Caki2 (cell line): ENCODE data around the gene GPR4. TPM values are rescaled to one million over a fixed set of nuclear protein-coding genes. Genes with fewer than 3 reads are reported as not detected.
A peak's percentile ranks its signal among the peaks of the same experiment; 100 is the strongest.

Experiments used
- DNase-seq: peaks from one replicate; pipeline ENCODE4 v3.0.0-alpha.2; 2015; ENCODE audit warnings: low read depth
- in situ Hi-C: cut with HindIII; loops from 2 replicates; pipeline ENCODE4 v1.10.0; 2016; ENCODE audit warnings: low sequenced_read_pairs, low pct_unique_long_range_greater_than_20kb, mixed read lengths
- total RNA-seq: library from RNA; depleted of rRNA; stranded (reverse); fragments of >200 nt; shearing (Covaris generic); gene quantifications from 2 replicates; pipeline ENCODE4 v1.2.3, GENCODE V29; 2014; ENCODE audit warnings: low replicate concordance

GPR4 gene
- total RNA-seq, 1 experiment from 2014 or later, result not detected

DNA sequence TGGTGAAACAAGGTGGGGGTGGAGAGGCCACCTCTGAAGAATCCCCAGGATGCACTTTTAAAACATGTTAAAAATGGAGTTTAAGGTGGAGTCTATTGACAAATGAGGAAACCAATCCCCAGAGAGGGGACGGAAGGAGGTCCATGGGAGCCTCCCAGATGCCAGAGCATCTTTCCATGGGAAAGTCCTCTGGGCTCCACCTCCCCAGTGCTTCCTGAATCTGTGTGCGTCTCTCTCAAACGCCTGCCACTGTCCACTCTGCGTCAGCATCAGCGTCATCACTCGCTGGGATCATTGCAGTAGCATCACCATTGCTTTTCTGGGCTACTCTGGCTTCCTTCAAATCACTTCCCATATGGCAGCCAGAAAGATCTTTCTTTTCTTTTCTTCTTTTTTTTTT, 6.2 kb downstream of the GPR4 start:
- in situ Hi-C loops, result no loop called here

DNA sequence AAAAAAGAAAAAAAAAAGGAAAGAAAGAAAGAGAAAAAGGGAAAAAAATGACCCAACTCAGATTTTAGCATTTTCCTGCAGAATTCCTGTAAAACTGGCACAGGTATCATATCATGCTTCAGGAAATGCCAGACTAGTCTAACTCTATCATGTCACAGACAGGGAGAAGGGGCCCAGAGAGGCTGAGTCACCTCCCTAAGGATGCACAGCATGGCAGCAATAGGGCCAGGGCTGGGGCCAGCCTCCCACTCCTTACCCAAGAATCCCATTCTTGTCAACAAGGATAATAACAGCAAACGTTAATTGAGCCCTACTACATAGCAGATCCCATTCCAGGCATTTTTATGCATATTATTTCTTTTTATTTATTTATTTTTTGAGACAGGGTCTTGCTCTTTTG, 8.5 kb downstream of the GPR4 start:
- no peak for DNase-seq
- in situ Hi-C loops, result no loop called here

More for the DNA sequence above, 6.2 kb downstream of the GPR4 start:
- DNase-seq, result no peak

DNA sequence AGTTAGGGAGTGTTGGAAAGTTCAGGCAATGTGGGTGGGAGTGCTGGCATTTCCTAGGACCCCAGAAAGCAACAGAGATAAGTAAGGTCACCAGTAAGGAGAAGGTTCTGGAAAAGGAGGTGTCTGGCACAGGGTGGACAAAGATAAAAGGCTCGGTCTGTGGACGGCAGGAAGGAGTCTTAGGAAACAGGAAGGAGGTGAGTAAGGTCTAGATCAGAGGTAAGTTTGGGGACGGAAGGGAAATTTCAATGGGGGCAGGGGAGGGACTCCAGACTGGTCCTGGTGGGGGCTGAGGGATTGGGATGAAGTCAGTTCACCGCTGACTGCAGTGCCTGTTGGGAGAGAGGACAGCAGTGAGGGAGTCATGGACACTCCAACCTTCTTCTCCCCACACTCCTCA, 9.6 kb downstream of the GPR4 start:
- in situ Hi-C loops, result no loop called here
- DNase-seq, result no peak

DNA sequence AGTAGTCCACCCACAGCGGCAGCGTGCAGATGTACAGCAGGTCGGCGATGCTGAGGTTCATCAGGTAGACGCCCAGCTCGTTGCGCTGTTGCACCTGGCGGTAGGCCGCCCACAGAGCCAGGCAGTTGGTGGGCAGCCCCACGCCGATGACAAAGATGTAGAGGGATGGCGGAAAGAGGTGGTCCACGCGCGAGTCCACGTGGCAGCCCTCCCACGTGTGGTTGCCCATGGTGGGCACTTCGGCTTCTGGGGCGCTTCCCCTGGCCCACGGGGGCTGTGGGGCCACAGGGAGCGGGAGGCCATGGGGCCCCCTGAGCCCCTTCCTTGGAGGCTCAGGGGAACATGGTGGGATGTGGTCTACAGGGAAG, 10.4 kb downstream of the GPR4 start:
- in situ Hi-C loops, result no loop called here
- no peak for DNase-seq

DNA sequence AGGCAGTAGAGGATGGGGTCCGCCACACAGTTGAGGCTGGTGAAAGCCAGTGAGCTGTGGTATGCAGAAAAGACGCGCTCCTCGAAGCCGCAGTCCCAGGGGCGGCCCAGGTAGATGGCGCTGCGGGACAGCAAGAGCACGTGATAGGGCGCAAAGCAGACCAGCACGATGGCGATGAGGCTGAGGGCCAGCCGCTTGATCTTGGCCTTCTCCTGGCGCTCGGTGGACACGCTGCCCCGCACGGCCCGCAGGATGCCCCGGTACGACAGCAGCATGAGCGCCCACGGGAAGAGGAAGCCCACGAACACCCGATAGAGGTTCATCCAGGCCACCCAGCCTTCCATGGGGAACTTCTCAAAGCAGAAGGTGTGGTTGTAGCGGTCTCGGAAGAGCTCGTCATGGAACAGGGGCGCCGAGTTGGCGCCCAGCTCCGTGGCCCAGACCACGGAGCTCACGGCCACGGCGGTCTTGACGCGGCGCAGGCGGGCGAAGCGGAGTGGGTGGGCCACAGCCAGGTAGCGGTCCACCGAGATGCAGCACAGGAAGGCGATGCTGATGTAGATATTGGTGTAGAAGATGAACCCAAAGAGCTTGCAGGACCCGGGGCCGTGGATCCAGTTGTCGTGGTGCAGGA, 10.9 kb downstream of the GPR4 start:
- in situ Hi-C loops, result no loop called here
- DNase-seq, result no peak

DNA sequence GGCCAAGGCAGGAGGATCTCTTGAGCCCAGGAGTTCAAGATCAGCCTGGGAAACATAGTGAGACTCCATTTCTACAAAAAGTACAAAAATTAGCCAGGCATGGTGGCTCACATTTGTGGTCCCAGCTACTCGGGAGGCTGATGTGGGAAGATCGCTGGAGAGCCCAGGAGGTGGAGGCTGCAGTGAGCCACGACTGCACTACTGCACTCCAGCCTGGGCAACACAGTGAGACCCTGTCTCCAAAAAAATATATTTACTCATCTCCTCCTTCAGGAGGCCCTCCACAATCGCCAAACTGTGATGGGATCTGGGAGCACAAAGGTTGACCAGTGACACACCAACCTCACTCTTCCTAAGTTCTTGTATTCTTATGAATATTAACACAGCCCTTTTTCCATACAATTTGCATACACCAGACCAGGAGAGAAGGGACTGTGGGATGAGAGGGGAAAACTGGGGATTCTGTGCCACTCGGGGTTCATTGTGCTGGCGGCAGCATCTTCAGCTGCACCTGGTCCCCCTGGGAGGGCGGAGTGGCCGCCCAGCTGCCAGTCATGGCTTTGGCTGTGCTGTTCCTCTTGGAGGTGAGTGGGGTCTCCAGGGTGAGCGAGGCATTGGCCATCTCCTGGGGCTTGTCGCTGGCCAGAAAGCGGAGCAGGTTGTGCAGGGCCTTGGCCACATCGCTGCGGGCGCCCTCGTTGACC, 11.6 kb downstream of the GPR4 start:
- no peak for DNase-seq
- in situ Hi-C loops, result no loop called here

DNA sequence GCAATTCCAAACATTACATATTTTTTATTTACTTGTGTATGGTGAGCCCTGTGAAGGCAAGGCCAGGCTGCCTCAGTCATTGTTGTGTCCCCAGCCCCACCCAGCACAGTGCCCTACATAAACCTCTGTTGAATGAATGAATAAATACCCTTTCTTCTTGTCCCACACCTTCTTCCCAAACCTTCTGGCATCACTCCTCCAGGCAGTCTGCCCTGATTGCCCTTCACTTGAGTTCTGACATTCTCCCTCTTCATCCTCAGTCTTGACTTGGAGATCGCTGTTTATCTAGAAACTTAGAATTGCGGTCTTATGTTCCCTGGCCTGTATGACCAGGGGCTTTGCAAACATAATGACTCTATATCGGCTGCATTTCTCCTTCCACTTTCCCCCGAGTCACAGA, 12.2 kb downstream of the GPR4 start:
- in situ Hi-C loops, result no loop called here
- DNase-seq, result no peak

DNA sequence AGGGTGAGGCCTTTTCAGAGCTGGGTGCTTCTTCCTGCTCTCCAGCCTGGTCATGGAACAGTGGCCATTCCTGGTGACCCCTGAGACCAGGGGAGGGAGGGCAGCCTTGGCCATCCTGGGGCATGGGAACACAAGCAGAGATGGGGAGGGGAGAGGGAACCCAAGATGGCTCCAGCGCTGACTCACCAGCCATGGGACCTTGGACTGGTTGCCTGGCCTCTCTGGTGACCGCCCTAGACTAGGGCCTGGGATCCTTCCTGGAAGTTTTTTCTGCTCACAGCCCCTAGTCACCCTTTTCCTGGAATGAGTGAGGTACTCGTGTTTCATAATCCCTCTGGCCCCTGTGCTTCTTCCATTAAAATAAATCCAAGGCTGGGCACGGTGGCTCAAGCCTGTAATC, 14.1 kb downstream of the GPR4 start:
- DNase-seq, result peak; percentile 42
- in situ Hi-C loops, result no loop called here

DNA sequence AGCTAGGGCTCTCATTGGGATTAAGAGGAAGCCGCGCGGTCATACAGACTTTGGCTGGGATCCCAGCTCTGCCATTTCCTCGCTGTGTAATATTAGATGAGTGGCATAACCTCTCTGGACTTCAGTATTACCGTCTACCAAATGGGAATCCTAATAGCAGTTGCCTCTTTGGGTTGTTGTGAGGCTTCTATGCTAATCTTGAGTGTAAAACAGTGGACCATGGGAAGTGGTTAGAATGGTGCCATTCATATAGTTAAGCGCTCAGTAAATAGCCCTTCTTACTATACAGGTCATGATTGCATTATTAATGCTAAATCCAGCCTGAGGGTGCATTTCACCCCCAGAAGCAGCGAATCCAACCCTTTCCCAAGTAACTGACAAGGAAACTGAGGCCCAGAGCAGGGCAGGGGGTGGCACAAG, 16.8 kb downstream of the GPR4 start:
- no peak for DNase-seq
- in situ Hi-C loops, result no loop called here

DNA sequence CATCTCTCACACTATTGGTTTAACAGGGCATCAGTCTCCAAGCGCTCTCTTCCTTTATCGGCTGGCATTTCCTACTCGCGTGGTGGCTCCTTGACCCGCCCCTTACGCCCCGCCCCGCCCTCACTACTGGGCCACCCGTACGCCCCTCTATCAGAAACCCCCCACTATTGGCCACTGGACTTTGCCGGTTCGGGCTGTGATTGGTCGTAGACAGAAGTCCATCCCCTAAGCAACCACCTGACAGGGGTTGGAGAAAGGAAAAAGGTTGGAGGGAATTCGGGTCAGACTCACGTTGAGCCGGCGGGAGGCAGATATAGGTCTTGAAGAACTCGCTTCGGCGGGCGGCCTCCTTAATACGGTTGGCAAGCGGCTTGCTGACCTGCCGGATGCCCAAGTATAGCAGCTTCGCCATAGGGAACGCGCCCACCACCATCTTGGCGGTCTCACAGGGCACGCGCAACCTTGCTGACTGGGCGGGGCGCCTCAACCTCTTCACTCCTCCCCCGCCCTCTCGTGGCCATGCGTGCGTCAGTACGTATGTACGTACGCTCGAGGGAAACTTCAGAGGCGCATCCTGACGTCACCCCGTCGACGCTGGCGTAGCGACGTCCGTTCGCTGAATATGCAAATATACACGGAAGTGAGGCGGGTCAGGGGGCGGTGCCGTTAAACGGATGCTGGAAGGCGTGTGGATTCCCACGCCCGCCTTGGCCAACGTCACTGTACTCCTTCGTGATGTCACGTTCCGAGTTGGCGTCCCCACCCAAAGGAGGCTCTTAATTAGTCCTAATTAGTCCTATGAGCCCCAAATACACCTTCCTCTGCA, 17.5 kb downstream of the GPR4 start, which contains the start of gene OPA3:
TSS of gene OPA3 (minus strand) at position 471 of the 826 bp plus-strand sequence. CDS start at position 433, 38 bp downstream.
- DNase-seq, result peak; percentile 100
- in situ Hi-C loops, result no loop called here

DNA sequence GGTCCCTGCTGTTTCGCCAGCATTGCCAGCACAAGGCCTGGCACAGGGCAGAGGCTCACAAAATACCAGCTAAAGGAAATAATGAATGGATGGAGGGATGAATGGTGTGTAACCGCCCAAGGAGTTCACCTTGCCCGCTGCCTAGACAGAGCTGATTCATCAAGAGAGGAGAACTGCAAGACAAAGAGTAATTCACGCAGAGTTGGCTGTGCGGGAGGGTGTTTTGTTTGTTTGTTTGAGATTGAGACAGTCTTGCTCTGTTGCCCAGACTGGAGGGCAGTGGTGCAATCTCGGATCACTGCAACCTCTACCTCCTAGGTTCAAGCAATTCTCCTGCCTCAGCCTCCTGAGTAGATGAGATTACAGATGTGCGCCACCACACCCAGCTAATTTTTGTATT, 20.4 kb downstream of the GPR4 start:
- in situ Hi-C loops, result no loop called here
- peak; percentile 73 for DNase-seq

DNA sequence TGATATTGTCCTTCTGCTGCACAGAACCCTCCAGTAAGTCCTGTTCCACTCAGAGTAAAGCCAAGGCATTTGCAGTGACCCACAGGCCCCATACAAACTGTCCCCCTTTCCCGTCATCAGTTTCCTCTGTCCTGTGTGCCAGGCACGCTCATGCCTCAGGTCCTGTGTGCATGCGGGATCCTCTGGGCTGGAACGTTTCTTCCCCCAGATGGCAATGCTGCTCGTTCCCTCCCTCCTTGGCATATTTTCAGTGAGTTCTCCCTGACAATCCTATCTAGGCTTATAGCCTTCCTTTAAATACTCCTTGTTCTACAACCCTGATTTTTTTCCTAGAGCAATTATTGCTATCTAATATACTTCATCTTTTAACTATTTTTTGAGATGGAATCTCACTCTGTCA, 23.2 kb downstream of the GPR4 start:
- no peak for DNase-seq
- in situ Hi-C loops, result no loop called here

DNA sequence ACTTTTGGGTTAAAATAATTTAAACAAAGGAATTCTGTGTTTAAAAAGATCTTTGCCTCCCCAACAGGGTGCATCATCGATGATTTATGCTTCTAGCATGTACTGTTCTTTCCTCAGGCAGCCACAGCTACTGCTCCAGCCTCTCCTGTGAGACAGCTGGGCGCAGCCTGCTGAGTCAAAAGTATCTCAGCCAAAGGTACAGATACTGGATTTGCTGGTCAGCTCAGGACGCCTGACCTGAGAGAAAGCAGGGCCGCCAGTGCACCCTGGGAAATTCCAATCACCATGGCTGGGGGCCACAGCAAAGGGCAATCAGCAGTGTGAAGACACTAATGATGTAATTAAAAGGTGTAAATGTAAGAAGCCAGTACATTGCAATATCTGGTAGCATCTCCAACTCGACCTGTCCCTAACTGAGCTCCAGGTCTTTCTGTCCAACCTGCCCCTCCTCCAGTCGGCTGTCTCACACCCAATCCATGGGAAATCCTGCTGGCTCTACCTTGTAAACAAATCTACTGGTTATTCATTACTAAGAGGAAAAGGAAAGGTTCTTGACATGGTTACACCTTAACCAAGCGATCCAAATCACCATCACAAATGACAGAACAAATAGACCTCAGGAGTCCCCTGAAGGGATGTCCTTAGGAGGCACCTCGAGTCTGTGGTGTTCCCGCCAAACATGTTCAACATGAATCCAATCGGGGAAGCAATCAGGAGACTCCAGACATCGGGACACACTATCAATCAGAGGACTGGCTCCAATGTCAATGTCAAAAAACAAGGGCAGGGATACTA, 24.7 kb downstream of the GPR4 start:
- in situ Hi-C loops, result no loop called here
- peak; percentile 95 for DNase-seq

DNA sequence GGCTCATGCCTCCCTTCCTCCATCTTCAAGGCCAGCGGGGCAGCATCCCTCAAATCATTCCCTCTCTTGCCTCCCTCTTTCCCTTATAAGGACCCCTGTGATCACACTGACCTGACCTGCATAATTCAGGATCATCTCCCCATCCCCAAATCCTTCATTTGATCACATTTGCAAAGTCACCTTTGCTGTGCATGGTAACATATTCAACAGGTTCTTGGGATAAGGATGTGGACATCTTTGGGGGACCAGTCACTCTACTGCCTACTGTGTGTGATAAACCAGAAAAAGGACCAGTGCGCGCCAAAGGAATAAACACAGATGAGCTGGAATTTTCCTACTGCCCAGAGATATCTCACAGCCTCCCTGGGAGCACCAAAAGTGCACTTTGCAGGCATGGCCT, 25.3 kb downstream of the GPR4 start:
- in situ Hi-C loops, result no loop called here
- no peak for DNase-seq

DNA sequence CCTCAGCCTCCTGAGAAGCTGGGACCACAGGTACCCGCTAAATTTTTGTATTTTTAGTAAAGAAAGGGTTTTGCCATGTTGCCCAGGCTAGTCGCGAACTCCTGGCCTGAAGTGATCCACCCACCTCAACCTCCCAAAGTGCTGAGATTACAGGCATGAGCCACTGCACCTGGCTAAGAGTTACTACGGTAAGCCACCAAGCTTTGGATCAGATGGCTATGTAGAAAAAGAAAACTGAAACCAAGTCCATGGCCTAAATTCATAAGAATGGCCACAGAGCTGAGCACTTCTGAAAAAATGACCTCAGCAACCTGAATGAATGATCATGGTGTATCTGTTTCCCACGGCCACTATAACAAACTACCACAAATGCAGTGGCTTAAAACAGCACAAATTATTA, 26.8 kb downstream of the GPR4 start:
- in situ Hi-C loops, result no loop called here
- DNase-seq, result no peak

DNA sequence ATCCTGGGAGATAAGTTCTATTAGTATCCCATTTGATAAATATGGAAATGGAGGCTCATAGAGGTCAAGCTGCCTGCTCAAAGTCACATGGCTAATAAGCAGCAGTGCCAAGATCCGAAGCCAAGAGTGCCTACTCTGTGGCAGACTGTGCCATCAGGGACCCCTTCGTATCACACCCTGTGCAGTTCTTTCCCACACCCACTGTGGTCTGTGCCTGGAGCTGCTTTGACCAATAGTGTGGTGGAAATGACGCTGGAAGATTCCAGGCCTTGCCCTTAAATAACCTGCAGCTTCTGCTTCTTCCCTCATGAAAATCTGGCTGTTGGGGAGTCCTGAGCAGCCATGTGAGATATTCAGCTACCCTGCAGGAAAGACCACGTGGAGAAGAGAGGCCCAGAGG, 27.5 kb downstream of the GPR4 start:
- DNase-seq, result no peak
- in situ Hi-C loops, result no loop called here

DNA sequence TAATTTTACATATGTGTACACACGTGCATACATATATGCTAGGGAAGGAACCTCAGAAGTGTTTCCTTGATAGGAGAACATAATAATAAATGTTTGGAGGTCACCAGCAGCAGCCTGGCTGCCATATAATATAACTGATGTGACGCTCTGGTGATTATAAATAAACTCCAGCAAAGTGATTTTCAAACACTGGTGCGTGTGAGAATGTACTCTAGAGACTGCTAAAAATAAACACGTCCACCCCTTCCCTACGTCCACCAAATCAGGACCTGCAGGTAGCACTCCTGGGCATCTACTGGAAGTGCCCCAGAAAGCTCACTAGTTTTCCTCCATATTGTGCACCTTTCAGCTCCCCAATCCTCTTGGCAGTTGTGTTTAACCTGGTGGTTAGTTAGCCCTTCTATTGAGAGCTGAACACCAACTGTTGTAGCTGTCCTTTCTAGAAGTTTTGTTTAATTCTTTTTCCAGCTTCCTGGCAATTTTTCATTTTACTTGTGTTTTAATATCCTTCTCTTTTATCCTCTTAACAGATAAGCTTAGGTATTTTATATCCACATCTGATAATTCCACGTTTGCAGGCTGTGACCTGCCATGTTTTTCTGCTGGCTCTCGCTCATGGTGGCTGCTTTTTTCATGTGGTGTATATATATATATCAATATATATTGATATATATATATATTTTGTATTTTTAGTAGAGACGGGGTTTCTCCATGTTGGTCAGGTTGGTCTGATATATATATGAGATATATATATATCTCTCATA, 30.4 kb downstream of the GPR4 start:
- in situ Hi-C loops, result no loop called here

More for the DNA sequence above, 30.4 kb downstream of the GPR4 start:
- DNase-seq, result no peak
